Mesendoderm (in vitro differentiated cells): Measurements from ENCODE around the gene PSMA7.

Experiments
- DNase-seq: peaks from one replicate; pipeline ENCODE4 v3.0.0; 2013
- H2AK5ac ChIP-seq: 2 replicates; pipeline ENCODE4 v1.6.1; 2013; ENCODE audit warnings: low read length, inconsistent platforms
- H2BK120ac ChIP-seq: 2 replicates; pipeline ENCODE4 v1.6.1; 2013; ENCODE audit warnings: low read depth, mild to moderate bottlenecking, low read length, moderate library complexity, mixed read lengths
- H2BK15ac ChIP-seq: replicated peaks from 2 replicates; pipeline ENCODE4 v1.6.1; 2013; ENCODE audit warnings: low read depth, mild to moderate bottlenecking, moderate library complexity
- H2BK5ac ChIP-seq: 2 replicates; pipeline ENCODE4 v1.6.1; 2013; ENCODE audit warnings: low read length, inconsistent platforms
- H3K18ac ChIP-seq: 2 replicates; pipeline ENCODE4 v1.6.1; 2013; ENCODE audit warnings: mild to moderate bottlenecking, low read length, mixed read lengths
- H3K23ac ChIP-seq: one replicate; pipeline ENCODE4 v1.6.1; 2013; ENCODE audit warnings: low read length
- H3K27ac ChIP-seq: 2 replicates; pipeline ENCODE4 v1.5.1; 2013; ENCODE audit warnings: low read depth, mild to moderate bottlenecking, inconsistent platforms, low read length, moderate library complexity
- H3K27me3 ChIP-seq: 2 replicates; pipeline ENCODE4 v1.6.1; 2013; ENCODE audit warnings: low read length, control low read depth, mild to moderate bottlenecking, inconsistent platforms; ENCODE audit not compliant: insufficient read depth, poor library complexity
- H3K36me3 ChIP-seq: 2 replicates; pipeline ENCODE4 v1.6.1; 2013; ENCODE audit warnings: low read length, inconsistent platforms; ENCODE audit not compliant: control insufficient read depth, insufficient read depth
- H3K4ac ChIP-seq: one replicate; pipeline ENCODE4 v1.6.1; 2013; ENCODE audit warnings: low read depth, mild to moderate bottlenecking, low read length, moderate library complexity
- H3K4me1 ChIP-seq: 2 replicates; pipeline ENCODE4 v1.6.1; 2013; ENCODE audit warnings: low read depth, low read length, inconsistent platforms; ENCODE audit not compliant: control insufficient read depth
- H3K4me2 ChIP-seq: 2 replicates; pipeline ENCODE4 v1.6.1; 2013; ENCODE audit warnings: low read length
- H3K4me3 ChIP-seq: 2 replicates; pipeline ENCODE4 v1.5.1; 2013; ENCODE audit warnings: mild to moderate bottlenecking, low read length
- H3K56ac ChIP-seq: one replicate; pipeline ENCODE4 v1.6.1; 2013; ENCODE audit warnings: low read length
- H3K79me1 ChIP-seq: 2 replicates; pipeline ENCODE4 v1.6.1; 2013; ENCODE audit warnings: low read length, inconsistent platforms
- H3K79me2 ChIP-seq: 2 replicates; pipeline ENCODE4 v1.6.1; 2013; ENCODE audit warnings: mild to moderate bottlenecking, low read length; ENCODE audit not compliant: control insufficient read depth, insufficient read depth
- H3K9ac ChIP-seq: 2 replicates; pipeline ENCODE4 v1.6.1; 2013; ENCODE audit warnings: low read length, inconsistent platforms
- H4K5ac ChIP-seq: one replicate; pipeline ENCODE4 v1.6.1; 2013; ENCODE audit warnings: low read length
- H4K8ac ChIP-seq: one replicate; pipeline ENCODE4 v1.6.1; 2013; ENCODE audit warnings: low read depth, mild to moderate bottlenecking, control low read depth, low read length, moderate library complexity
- WGBS: extraction: QIAGEN DNeasy Blood & Tissue Kit; methylation state at CpG from one replicate; pipeline ENCODE4 v1.1.7; 2013; ENCODE audit warnings: low lambda C conversion rate, missing lambda C conversion rate; ENCODE audit not compliant: insufficient coverage; ENCODE audit errors: extremely low coverage; 5-methylcytosine and 5-hydroxymethylcytosine counted together

Gene PSMA7

DNA sequence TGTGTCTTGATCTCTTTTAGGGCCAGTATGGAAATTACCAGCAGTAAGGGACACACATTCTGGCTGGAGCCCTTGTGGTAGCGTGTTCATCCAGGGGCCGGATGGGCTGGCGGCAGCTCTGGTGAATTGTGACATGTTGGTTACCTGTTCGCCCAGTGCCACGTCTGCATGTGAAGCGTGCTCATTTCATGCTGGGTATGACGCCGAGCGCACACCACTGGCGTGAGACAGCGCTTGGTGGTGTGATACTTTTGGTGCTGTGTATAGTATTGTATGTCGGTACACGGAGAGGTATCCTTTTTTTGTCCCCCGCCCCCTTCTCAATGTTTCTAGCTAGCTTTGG lies 35.9 kb upstream of the PSMA7 start:
- Histone ChIP-seq H4K5ac (no peak overlapping the region), H3K4me2 (no peak overlapping the region), H3K79me1 (peaks cover 4% of the 10 kb centered on the region), H3K27me3 (no peaks in the 10 kb centered on the region), H2BK5ac (no peak overlapping the region), H3K9ac (no peak overlapping the region), H2BK120ac (no peak overlapping the region), H2BK15ac (no peak overlapping the region), H4K8ac (no peak overlapping the region), H3K36me3 (peaks cover 2% of the 10 kb centered on the region), H2AK5ac (no peak overlapping the region), H3K4me3 (no peak overlapping the region), H3K56ac (no peak overlapping the region), H3K4ac (no peak overlapping the region), H3K18ac (no peak overlapping the region), H3K27ac (no peak overlapping the region), H3K79me2 (peaks cover 5% of the 10 kb centered on the region), H3K4me1 (no peaks in the 10 kb centered on the region), H3K23ac (no peak overlapping the region)
- no CpG with 5 or more reads among the region's 14 CpGs for WGBS
- no peak for DNase-seq

- Histone ChIP-seq H4K5ac (no peak overlapping the region), H3K4ac (no peak overlapping the region), H3K79me2 (peaks cover 2% of the 10 kb centered on the region), H2BK120ac (no peak overlapping the region), H3K9ac (no peak overlapping the region), H3K4me1 (no peaks in the 10 kb centered on the region), H3K36me3 (peaks cover 2% of the 10 kb centered on the region), H3K18ac (no peak overlapping the region), H4K8ac (no peak overlapping the region), H3K23ac (no peak overlapping the region), H3K4me2 (no peak overlapping the region), H3K27me3 (no peaks in the 10 kb centered on the region), H3K56ac (no peak overlapping the region), H3K4me3 (no peak overlapping the region), H3K27ac (no peak overlapping the region), H3K79me1 (peaks cover 1% of the 10 kb centered on the region), H2BK15ac (no peak overlapping the region), H2AK5ac (no peak overlapping the region), H2BK5ac (no peak overlapping the region)
- no peak for DNase-seq
- WGBS = no CpG with 5 or more reads among the region's 19 CpGs
Measured at GRCh38 chr20:62178316-62179161, 35.3 kb upstream of the PSMA7 start.

GRCh38 chr20:62177307-62177706 lies 34.1 kb upstream of the PSMA7 start:
- no peaks in the 10 kb centered on the region for H3K79me1 ChIP-seq
- no peak overlapping the region for H3K23ac ChIP-seq
- no peak overlapping the region for H2BK5ac ChIP-seq
- no peak overlapping the region for H3K4me2 ChIP-seq
- H3K79me2 ChIP-seq = no peaks in the 10 kb centered on the region
- DNase-seq = no peak
- no peak overlapping the region for H3K27ac ChIP-seq
- no peak overlapping the region for H3K9ac ChIP-seq
- no peak overlapping the region for H4K5ac ChIP-seq
- WGBS = no CpG with 5 or more reads among the region's 9 CpGs
- H4K8ac ChIP-seq = no peak overlapping the region
- peaks cover 2% of the 10 kb centered on the region for H3K36me3 ChIP-seq
- H3K4ac ChIP-seq = no peak overlapping the region
- no peak overlapping the region for H2BK120ac ChIP-seq
- H3K56ac ChIP-seq = no peak overlapping the region
- no peak overlapping the region for H2AK5ac ChIP-seq
- H2BK15ac ChIP-seq = no peak overlapping the region
- H3K4me1 ChIP-seq = no peaks in the 10 kb centered on the region
- H3K4me3 ChIP-seq = no peak overlapping the region
- H3K27me3 ChIP-seq = no peaks in the 10 kb centered on the region
- H3K18ac ChIP-seq = no peak overlapping the region

DNA sequence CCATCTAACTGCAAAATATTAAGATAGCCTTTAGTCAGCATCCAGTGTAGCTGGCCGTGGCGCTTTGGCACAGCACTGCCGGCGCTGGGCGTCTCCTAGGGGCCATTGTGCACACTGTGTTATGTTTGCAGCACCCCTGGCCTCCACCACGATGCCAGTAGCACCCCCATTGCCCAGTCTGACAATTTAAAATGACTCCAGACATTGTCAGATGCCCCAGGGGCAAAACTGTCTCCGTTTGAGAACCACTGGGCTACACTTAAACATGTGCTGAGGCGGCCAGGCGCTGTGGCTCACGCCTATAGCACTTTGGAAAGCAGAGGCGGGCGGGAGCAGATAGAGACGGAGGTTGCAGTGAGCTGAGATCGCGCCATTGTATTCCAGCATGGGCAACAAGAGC lies 33.7 kb upstream of the PSMA7 start:
- Histone ChIP-seq H3K56ac (no peak overlapping the region), H2BK120ac (no peak overlapping the region), H3K4ac (no peak overlapping the region), H3K18ac (no peak overlapping the region), H3K27ac (no peak overlapping the region), H2AK5ac (no peak overlapping the region), H3K79me1 (no peaks in the 10 kb centered on the region), H3K27me3 (no peaks in the 10 kb centered on the region), H4K5ac (no peak overlapping the region), H3K79me2 (no peaks in the 10 kb centered on the region), H4K8ac (no peak overlapping the region), H3K4me3 (no peak overlapping the region), H3K9ac (no peak overlapping the region), H2BK5ac (no peak overlapping the region), H3K4me2 (no peak overlapping the region), H2BK15ac (no peak overlapping the region), H3K4me1 (no peaks in the 10 kb centered on the region), H3K36me3 (peaks cover 2% of the 10 kb centered on the region), H3K23ac (no peak overlapping the region)
- WGBS = no CpG with 5 or more reads among the region's 15 CpGs
- DNase-seq = no peak

GRCh38 chr20:62175711-62176110 lies 32.5 kb upstream of the PSMA7 start:
- H3K36me3 ChIP-seq = peaks cover 2% of the 10 kb centered on the region

More at GRCh38 chr20:62175711-62176110, 32.5 kb upstream of the PSMA7 start:
- Histone ChIP-seq H3K23ac (no peak overlapping the region), H4K5ac (no peak overlapping the region), H2BK15ac (no peak overlapping the region), H3K27me3 (no peaks in the 10 kb centered on the region), H2BK5ac (no peak overlapping the region), H2AK5ac (no peak overlapping the region), H3K18ac (no peak overlapping the region), H3K27ac (no peak overlapping the region), H3K4me1 (no peaks in the 10 kb centered on the region), H3K4ac (no peak overlapping the region), H2BK120ac (no peak overlapping the region), H3K9ac (no peak overlapping the region), H3K56ac (no peak overlapping the region), H4K8ac (no peak overlapping the region), H3K79me2 (no peaks in the 10 kb centered on the region), H3K4me2 (no peak overlapping the region), H3K4me3 (no peak overlapping the region), H3K79me1 (no peaks in the 10 kb centered on the region)
- DNase-seq = no peak
- no CpG with 5 or more reads among the region's 10 CpGs for WGBS
